CMK (cell line): ENCODE data around the gene SPIN4.
"Not testable (repeated sequence)": the region's sequence is repeated elsewhere in the genome, so short reads cannot be mapped to it uniquely, and the experiment has no call there.

Experiments used
- DNase-seq: peaks from one replicate; pipeline ENCODE4 v3.0.0-alpha.2; 2010; ENCODE audit warnings: low read depth

SPIN4 gene

DNA sequence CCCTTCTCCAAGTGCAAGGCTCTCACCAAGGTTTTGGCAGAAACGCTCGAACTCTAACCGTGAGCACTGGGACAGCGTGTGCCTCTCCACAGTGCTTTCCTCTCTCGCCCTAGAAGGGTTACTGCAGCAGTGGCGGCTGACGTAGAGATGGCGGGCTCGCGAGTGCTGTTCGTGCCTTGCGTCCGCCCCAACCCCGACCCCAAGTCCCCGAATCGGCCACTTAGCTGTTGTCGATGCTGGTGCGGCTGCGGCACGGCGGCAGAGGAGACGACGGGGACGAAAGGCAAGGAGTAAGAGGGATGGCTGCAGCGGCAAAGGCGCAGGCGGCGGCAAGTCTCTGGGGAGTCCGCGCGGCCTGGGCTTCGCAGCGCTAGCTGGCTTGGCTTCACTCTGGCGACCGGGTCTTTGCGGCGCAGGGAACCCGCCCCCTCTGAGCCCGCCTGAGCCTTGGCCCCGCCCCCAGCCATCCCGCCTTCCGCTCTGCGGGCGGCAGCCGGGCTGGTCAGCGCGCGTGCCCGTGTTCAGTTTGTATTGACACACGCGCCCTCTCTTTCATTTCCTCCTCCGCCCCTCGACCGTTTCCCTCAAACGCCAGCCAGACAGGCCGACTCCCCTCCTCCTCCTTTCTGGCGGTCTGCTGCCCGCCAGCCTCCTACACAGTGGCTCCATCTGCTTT is at the start of gene SPIN4:
Gene SPIN4 (minus strand): TSS at position 392 of the 676 bp plus-strand sequence. CDS start 513 bp downstream, outside the sequence.
- DNase-seq, result peak; percentile 71

GRCh38 chrX:63400340-63400739 is 49.2 kb upstream of the SPIN4 start:
- DNase-seq, result no peak

- no peak for DNase-seq
Measured at GRCh38 chrX:63394872-63395271, 43.7 kb upstream of the SPIN4 start.

DNA sequence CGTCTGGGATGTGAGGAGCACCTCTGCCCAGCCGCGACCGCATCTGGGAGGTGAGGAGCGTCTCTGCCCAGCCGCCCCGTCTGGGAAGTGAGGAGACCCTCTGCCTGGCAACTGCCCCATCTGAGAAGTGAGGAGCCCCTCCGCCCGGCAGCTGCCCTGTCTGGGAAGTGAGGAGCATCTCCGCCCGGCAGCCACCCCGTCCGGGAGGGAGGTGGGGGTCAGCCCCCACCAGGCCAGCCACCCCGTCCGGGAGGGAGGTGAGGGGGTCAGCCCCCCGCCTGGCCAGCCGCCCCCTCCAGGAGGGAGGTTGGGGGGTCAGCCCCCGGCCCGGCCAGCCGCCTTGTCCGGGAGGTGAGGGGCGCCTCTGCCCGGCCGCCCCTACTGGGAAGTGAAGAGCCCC is 42.0 kb upstream of the SPIN4 start:
- not testable (repeated sequence) for DNase-seq

GRCh38 chrX:63387411-63387810 is 36.3 kb upstream of the SPIN4 start:
- DNase-seq, result no peak

- not testable (repeated sequence) for DNase-seq
Measured at GRCh38 chrX:63384263-63384662, 33.1 kb upstream of the SPIN4 start.

- not testable (repeated sequence) for DNase-seq
Measured at GRCh38 chrX:63373012-63373411, 21.9 kb upstream of the SPIN4 start.

DNA sequence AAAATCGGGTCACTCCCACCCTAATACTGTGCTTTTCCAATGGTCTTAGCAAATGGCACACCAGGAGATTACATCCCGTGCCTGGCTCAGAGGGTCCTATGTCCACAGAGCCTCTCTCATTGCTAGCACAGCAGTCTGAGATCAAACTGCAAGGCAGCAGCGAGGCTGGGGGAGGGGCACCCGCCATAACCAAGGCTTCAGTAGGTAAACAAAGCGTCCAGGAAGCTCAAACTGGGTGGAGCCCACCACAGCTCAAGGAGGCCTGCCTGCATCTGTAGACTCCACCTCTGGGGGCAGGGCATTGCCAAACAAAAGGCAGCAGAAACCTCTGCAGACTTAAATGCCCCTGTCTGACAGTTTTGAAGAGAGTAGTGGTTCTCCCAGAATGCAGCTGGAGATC is 16.6 kb upstream of the SPIN4 start:
- not testable (repeated sequence) for DNase-seq

DNA sequence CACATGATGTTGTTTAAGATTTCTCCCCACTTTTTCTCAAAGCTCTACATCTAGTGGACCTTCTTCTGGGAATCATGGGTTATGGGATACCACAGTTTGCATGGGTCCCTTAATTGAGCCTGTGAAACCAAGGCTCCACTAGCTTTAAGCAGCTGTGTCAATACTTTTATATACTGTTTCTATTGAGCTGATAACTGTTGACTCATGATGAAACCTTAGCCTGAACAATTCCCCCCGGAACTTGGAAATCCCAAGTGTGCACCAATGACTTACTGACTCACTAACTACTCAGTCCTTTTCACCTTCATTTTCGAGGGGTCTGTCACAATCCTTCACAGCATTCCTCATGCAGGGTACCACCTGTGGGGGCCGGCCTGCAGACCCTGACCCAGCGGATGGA is 12.7 kb upstream of the SPIN4 start:
- DNase-seq, result no peak

DNA sequence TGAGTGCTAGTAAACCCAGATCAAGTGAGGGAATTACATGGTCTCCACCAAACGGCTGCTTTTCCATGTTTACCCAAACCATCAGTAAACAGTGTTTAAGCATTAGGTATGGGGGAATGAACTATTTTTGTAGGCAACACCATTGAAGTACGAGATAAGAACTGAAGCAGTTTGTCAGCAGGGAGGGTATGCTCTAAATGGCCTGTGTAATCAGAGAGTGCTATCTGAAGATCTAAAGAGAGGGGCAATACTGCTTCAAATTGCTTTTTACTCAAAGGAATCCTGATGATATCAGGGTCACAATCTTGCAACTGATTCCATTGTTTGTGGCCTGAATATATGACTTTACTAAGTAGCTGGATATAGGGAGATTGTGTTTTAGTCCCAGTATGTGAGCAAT is 10.4 kb upstream of the SPIN4 start:
- DNase-seq, result no peak

- DNase-seq, result no peak
Measured at GRCh38 chrX:63354484-63354883, 3.4 kb upstream of the SPIN4 start.

- DNase-seq, result no peak
Measured at GRCh38 chrX:63350465-63350877, 661 bp downstream of the SPIN4 start.

DNA sequence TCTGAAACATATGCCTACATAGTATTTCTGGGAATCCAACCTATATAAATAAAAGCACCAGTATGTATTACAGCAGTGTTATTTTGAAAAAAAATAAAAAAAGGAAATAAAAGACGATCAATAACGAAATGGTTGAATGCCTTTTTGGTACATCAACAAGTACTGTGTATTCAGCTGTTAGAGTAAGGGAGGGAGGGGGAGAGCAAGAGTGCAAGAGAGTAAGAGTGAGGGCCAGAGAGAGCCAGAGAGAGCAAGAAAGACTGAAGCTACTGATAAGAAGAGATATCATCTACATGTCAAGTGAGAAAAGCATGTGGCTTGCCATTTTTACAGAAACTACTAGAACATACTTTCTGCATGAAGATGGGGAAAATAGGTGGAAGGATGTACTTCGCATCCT is 1.8 kb downstream of the SPIN4 start:
- DNase-seq, result no peak

GRCh38 chrX:63330681-63331080 is 20.5 kb downstream of the SPIN4 start:
- no peak for DNase-seq

DNA sequence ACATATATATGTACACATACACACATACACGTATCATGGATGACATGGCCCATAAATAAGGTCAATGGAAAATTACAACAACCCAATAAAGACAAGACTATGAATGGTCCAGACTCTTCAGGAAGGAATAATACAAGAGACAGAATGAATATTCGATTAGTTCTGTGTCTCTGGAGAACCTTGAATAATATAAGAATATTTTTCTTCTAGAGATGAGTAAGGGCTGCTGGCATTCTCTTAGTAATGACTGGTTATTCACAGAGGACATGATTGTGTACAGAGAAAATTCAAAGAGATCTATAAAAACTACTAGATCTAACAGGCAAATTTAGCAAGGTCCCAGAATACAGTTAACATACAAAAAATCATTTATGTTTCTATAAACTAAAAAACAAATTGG is 23.3 kb downstream of the SPIN4 start:
- DNase-seq, result no peak

DNA sequence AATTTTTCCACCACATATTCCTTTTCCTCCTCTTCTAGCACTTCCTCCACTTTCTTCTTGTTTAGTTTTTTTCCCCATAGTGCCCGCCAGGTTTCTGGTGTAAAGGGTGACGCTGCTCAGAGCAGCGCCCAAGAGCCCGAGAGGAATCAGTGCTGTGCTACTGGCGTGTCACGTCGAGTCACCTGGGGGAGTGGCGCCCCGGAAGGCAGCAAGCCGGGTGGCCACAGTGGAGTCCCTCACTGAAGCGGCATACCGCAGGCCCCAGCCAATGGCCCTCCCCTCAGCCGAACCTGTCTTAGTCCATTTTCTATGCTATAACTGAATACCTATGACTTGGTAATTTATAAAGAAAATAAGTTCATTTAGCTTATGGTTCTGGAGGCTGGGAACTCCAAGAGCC is 51.5 kb downstream of the SPIN4 start:
- no peak for DNase-seq
